HUES6 (cell line): Measurements from ENCODE around the gene PDZD2.

Source experiments
- H3K27ac ChIP-seq: 2 replicates; pipeline ENCODE4 v1.7.0; 2013; ENCODE audit warnings: low read depth, mild to moderate bottlenecking, low read length, inconsistent platforms
- H3K27me3 ChIP-seq: 2 replicates; pipeline ENCODE4 v1.6.1; 2013; ENCODE audit warnings: low read length; ENCODE audit not compliant: control insufficient read depth, insufficient read depth
- H3K36me3 ChIP-seq: 2 replicates; pipeline ENCODE4 v1.6.1; 2013; ENCODE audit warnings: low read length; ENCODE audit not compliant: control insufficient read depth, insufficient read depth
- H3K4me1 ChIP-seq: 2 replicates; pipeline ENCODE4 v1.6.1; 2013; ENCODE audit warnings: low read length; ENCODE audit not compliant: control insufficient read depth, insufficient read depth
- H3K4me3 ChIP-seq: 2 replicates; pipeline ENCODE4 v1.5.1; 2013; ENCODE audit warnings: low read depth, low read length
- H3K9ac ChIP-seq: one replicate; pipeline ENCODE4 v1.6.1; 2013; ENCODE audit warnings: mild to moderate bottlenecking, low read length
- H3K9me3 ChIP-seq: 2 replicates; pipeline ENCODE4 v1.6.1; 2013; ENCODE audit warnings: low read depth, low read length; ENCODE audit not compliant: control insufficient read depth, insufficient read depth

PDZD2 gene

GRCh38 chr5:32147236-32147635, 508.3 kb downstream of the PDZD2 start:
- Histone ChIP-seq H3K36me3 (peaks cover 26% of the 10 kb centered on the region), H3K4me1 (no peaks in the 10 kb centered on the region), H3K4me3 (no peak overlapping the region)

GRCh38 chr5:32147959-32148358, 509.0 kb downstream of the PDZD2 start:
- Histone ChIP-seq H3K9ac (no peak overlapping the region), H3K4me3 (no peak overlapping the region), H3K27ac (no peak overlapping the region), H3K27me3 (no peaks in the 10 kb centered on the region), H3K4me1 (no peaks in the 10 kb centered on the region), H3K9me3 (peaks cover 14% of the 10 kb centered on the region; the same call in 1 of the 2 replicates), H3K36me3 (peaks cover 26% of the 10 kb centered on the region)

More at GRCh38 chr5:32147236-32147635, 508.3 kb downstream of the PDZD2 start:
- H3K9me3 ChIP-seq: peaks cover 14% of the 10 kb centered on the region; the same call in 1 of the 2 replicates
- no peaks in the 10 kb centered on the region for H3K27me3 ChIP-seq
- H3K9ac ChIP-seq: no peak overlapping the region
- no peak overlapping the region for H3K27ac ChIP-seq

- H3K36me3 ChIP-seq: peaks cover 14% of the 10 kb centered on the region; the same call in 1 of the 2 replicates
- H3K27me3 ChIP-seq: no peaks in the 10 kb centered on the region
- no peak overlapping the region for H3K27ac ChIP-seq
- peaks cover 2% of the 10 kb centered on the region; the same call in 1 of the 2 replicates for H3K9me3 ChIP-seq
- no peak overlapping the region for H3K4me3 ChIP-seq
- H3K4me1 ChIP-seq: no peaks in the 10 kb centered on the region
- no peak overlapping the region for H3K9ac ChIP-seq
These were observed 511.4 kb downstream of the PDZD2 start for GRCh38 chr5:32150366-32150765.

- Histone ChIP-seq H3K4me1 (no peaks in the 10 kb centered on the region; the same call in 1 of the 2 replicates), H3K27me3 (no peaks in the 10 kb centered on the region), H3K4me3 (no peak overlapping the region), H3K36me3 (peaks cover 6% of the 10 kb centered on the region; the same call in 1 of the 2 replicates), H3K27ac (no peak overlapping the region), H3K9me3 (no peaks in the 10 kb centered on the region), H3K9ac (no peak overlapping the region)
These were observed 512.3 kb downstream of the PDZD2 start for GRCh38 chr5:32151198-32151597.

- Histone ChIP-seq H3K27me3 (no peaks in the 10 kb centered on the region), H3K9me3 (no peaks in the 10 kb centered on the region), H3K27ac (no peak overlapping the region), H3K4me3 (no peak overlapping the region), H3K9ac (no peak overlapping the region), H3K4me1 (peaks cover 18% of the 10 kb centered on the region), H3K36me3 (peaks cover 6% of the 10 kb centered on the region; the same call in 1 of the 2 replicates)
These were observed 514.8 kb downstream of the PDZD2 start for GRCh38 chr5:32153723-32154122.

GRCh38 chr5:32155211-32155610, 516.3 kb downstream of the PDZD2 start:
- Histone ChIP-seq H3K4me3 (no peak overlapping the region), H3K36me3 (0 out of 2 replicates have a peak, but pooled peaks cover 3% of the 10 kb centered on the region), H3K9ac (no peak overlapping the region), H3K27me3 (no peaks in the 10 kb centered on the region), H3K9me3 (no peaks in the 10 kb centered on the region), H3K4me1 (peaks cover 21% of the 10 kb centered on the region), H3K27ac (no peak overlapping the region)

GRCh38 chr5:32156635-32157034, 517.7 kb downstream of the PDZD2 start:
- Histone ChIP-seq H3K36me3 (0 out of 2 replicates have a peak, but pooled peaks cover 2% of the 10 kb centered on the region), H3K9me3 (no peaks in the 10 kb centered on the region), H3K4me1 (peaks cover 21% of the 10 kb centered on the region), H3K4me3 (no peak overlapping the region), H3K9ac (no peak overlapping the region), H3K27ac (no peak overlapping the region), H3K27me3 (no peaks in the 10 kb centered on the region)

- Histone ChIP-seq H3K27me3 (no peaks in the 10 kb centered on the region), H3K9me3 (no peaks in the 10 kb centered on the region), H3K4me1 (peaks cover 21% of the 10 kb centered on the region), H3K4me3 (no peak overlapping the region), H3K27ac (no peak overlapping the region), H3K9ac (no peak overlapping the region), H3K36me3 (no peaks in the 10 kb centered on the region)
These were observed 518.1 kb downstream of the PDZD2 start for GRCh38 chr5:32157078-32157477.

GRCh38 chr5:32158679-32158975, 519.7 kb downstream of the PDZD2 start:
- H3K36me3 ChIP-seq: peaks cover 1% of the 10 kb centered on the region; the same call in 1 of the 2 replicates
- no peak overlapping the region for H3K4me3 ChIP-seq
- no peaks in the 10 kb centered on the region for H3K9me3 ChIP-seq
- H3K4me1 ChIP-seq: peaks cover 21% of the 10 kb centered on the region
- H3K27ac ChIP-seq: no peak overlapping the region
- no peaks in the 10 kb centered on the region for H3K27me3 ChIP-seq
- H3K9ac ChIP-seq: no peak overlapping the region

GRCh38 chr5:32159328-32160072, 520.6 kb downstream of the PDZD2 start:
- Histone ChIP-seq H3K9me3 (no peaks in the 10 kb centered on the region), H3K4me1 (peaks cover 21% of the 10 kb centered on the region), H3K27me3 (no peaks in the 10 kb centered on the region), H3K36me3 (peaks cover 6% of the 10 kb centered on the region; the same call in 1 of the 2 replicates), H3K27ac (no peak overlapping the region), H3K9ac (no peak overlapping the region), H3K4me3 (no peak overlapping the region)

GRCh38 chr5:32160228-32160627, 521.3 kb downstream of the PDZD2 start:
- Histone ChIP-seq H3K27ac (no peak overlapping the region), H3K27me3 (no peaks in the 10 kb centered on the region), H3K4me3 (no peak overlapping the region), H3K9ac (no peak overlapping the region), H3K9me3 (no peaks in the 10 kb centered on the region), H3K4me1 (peaks cover 21% of the 10 kb centered on the region), H3K36me3 (peaks cover 11% of the 10 kb centered on the region)
